Measurements from ENCODE around the gene PFKM.

Gene PFKM

GRCh38 chr12:48119078-48119833, at the start of gene PFKM:
TSS of gene PFKM (plus strand) at chr12:48119364. CDS start at chr12:48122775, 3,411 bp downstream.
- Histone ChIP-seq H3K36me3 (ENCODE audit: insufficient read depth, low read length) (peaks cover 24% of the 10 kb centered on the region; the same call in 1 of the 2 replicates), H3K27ac (ENCODE audit: low read depth, low read length, poor library complexity, severe bottlenecking) (peak within 1 kb of the TSS; percentile 46), H3K4me2 (ENCODE audit: low read length) (peak within 1 kb of the TSS; percentile 98), H3K9me3 (ENCODE audit: low read length) (no peaks in the 10 kb centered on the region), H3K79me2 (ENCODE audit: insufficient read depth, low read length) (peaks cover 12% of the 10 kb centered on the region), H3K4me3 (ENCODE audit: low read depth, low read length, poor library complexity, severe bottlenecking) (peak within 1 kb of the TSS; percentile 94), H2AFZ (ENCODE audit: low read length) (peak within 1 kb of the TSS; percentile 51), H3K9ac (ENCODE audit: low read length) (peak within 1 kb of the TSS; percentile 89), H3F3A (ENCODE audit: insufficient read depth, low read length) (no peaks in the 10 kb centered on the region), H3K27me3 (ENCODE audit: insufficient read depth, low read length) (no peaks in the 10 kb centered on the region), H4K20me1 (ENCODE audit: insufficient read depth, low read length) (no peaks in the 10 kb centered on the region), H3K9me2 (ENCODE audit: low read depth, low read length) (no peaks in the 10 kb centered on the region), H3K4me1 (ENCODE audit: insufficient read depth, low read length, severe bottlenecking) (peaks cover 23% of the 10 kb centered on the region)
- TF ChIP-seq CTCF (IDR thresholded peaks at IDR 0.05; ENCODE audit: low read length) = no peak
- TF ChIP-seq EZH2 (IDR thresholded peaks at IDR 0.05; ENCODE audit: borderline replicate concordance, low read length) = no peak

- Histone ChIP-seq H2AFZ (ENCODE audit: low read length) (no peak overlapping the region), H3K27me3 (ENCODE audit: insufficient read depth, low read length) (no peaks in the 10 kb centered on the region), H3K79me2 (ENCODE audit: insufficient read depth, low read length) (no peaks in the 10 kb centered on the region), H3F3A (ENCODE audit: insufficient read depth, low read length) (no peaks in the 10 kb centered on the region), H3K4me1 (ENCODE audit: insufficient read depth, low read length, severe bottlenecking) (no peaks in the 10 kb centered on the region), H3K4me2 (ENCODE audit: low read length) (no peak overlapping the region), H3K9ac (ENCODE audit: low read length) (no peak overlapping the region), H4K20me1 (ENCODE audit: insufficient read depth, low read length) (no peaks in the 10 kb centered on the region), H3K9me2 (ENCODE audit: low read depth, low read length) (no peaks in the 10 kb centered on the region), H3K27ac (ENCODE audit: low read depth, low read length, poor library complexity, severe bottlenecking) (no peak overlapping the region), H3K9me3 (ENCODE audit: low read length) (no peaks in the 10 kb centered on the region), H3K4me3 (ENCODE audit: low read depth, low read length, poor library complexity, severe bottlenecking) (no peak overlapping the region), H3K36me3 (ENCODE audit: insufficient read depth, low read length) (peaks cover 93% of the 10 kb centered on the region)
- TF ChIP-seq EZH2 (IDR thresholded peaks at IDR 0.05; ENCODE audit: borderline replicate concordance, low read length) = no peak
- TF ChIP-seq CTCF (IDR thresholded peaks at IDR 0.05; ENCODE audit: low read length) = no peak
Observed at GRCh38 chr12:48070033-48070432, 49.1 kb upstream of the PFKM start.

- no peaks in the 10 kb centered on the region for H3K9me2 ChIP-seq (ENCODE audit: low read depth, low read length)
- no peak overlapping the region for H3K4me3 ChIP-seq (ENCODE audit: low read depth, low read length, poor library complexity, severe bottlenecking)
- TF ChIP-seq EZH2 (IDR thresholded peaks at IDR 0.05; ENCODE audit: borderline replicate concordance, low read length) (no peak), CTCF (IDR thresholded peaks at IDR 0.05; ENCODE audit: low read length) (no peak)
- H4K20me1 ChIP-seq (ENCODE audit: insufficient read depth, low read length) = no peaks in the 10 kb centered on the region
- H3K4me2 ChIP-seq (ENCODE audit: low read length) = no peak overlapping the region
- no peak overlapping the region for H3K9ac ChIP-seq (ENCODE audit: low read length)
- H3F3A ChIP-seq (ENCODE audit: insufficient read depth, low read length) = no peaks in the 10 kb centered on the region
- H3K27ac ChIP-seq (ENCODE audit: low read depth, low read length, poor library complexity, severe bottlenecking) = no peak overlapping the region
- H3K36me3 ChIP-seq (ENCODE audit: insufficient read depth, low read length) = peaks cover 91% of the 10 kb centered on the region
- no peaks in the 10 kb centered on the region for H3K27me3 ChIP-seq (ENCODE audit: insufficient read depth, low read length)
- no peaks in the 10 kb centered on the region for H3K9me3 ChIP-seq (ENCODE audit: low read length)
- no peaks in the 10 kb centered on the region for H3K79me2 ChIP-seq (ENCODE audit: insufficient read depth, low read length)
- H2AFZ ChIP-seq (ENCODE audit: low read length) = no peak overlapping the region
- H3K4me1 ChIP-seq (ENCODE audit: insufficient read depth, low read length, severe bottlenecking) = no peaks in the 10 kb centered on the region
Observed at GRCh38 chr12:48070731-48071130, 48.4 kb upstream of the PFKM start.
